ENCODE measurements around the gene TUBA4B.

Gene TUBA4B

DNA sequence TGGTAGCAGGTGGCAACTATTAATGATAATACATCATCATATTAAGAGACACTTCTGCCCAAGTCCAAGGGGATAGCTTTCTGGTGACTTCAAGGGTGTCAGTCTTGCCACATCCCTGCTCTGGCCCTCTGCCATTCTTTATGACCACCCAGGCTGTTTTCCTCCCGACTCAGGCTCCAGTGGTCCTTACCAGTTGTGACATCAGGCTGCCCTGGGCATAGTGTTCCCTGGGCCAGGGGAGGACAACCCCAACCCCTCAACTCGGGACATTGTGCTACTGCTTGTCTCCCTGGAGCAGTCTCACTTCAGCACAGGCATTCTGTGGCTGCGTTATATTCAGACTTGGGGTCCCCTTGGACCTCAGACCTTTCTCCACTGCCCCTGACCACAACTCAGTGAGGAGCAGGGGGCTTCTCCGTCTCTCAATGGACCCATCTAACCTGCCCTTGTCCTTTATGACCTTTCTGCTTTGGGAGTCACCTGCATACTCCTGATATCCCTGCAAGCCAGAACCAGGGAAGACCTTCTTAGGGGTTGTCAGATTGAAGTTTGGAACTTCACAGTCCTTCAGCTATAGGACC lies 39.0 kb downstream of the TUBA4B start:
- no peak for DNase-seq (ENCODE audit: low read depth in 1 of 2, low spot score in 1 of 2)
- Histone ChIP-seq H3K4me3 (replicated peaks; ENCODE audit: insufficient read depth, low read length) (no peak overlapping the region), H3K27ac (replicated peaks) (no peak overlapping the region), H3K27me3 (ENCODE audit: insufficient read depth, poor library complexity, severe bottlenecking) (peaks cover 13% of the 10 kb centered on the region)
- no peak for TF ChIP-seq SPI1 (IDR thresholded peaks at IDR 0.05; ENCODE audit: borderline replicate concordance, low read depth)
- TF ChIP-seq, protein P1, sequence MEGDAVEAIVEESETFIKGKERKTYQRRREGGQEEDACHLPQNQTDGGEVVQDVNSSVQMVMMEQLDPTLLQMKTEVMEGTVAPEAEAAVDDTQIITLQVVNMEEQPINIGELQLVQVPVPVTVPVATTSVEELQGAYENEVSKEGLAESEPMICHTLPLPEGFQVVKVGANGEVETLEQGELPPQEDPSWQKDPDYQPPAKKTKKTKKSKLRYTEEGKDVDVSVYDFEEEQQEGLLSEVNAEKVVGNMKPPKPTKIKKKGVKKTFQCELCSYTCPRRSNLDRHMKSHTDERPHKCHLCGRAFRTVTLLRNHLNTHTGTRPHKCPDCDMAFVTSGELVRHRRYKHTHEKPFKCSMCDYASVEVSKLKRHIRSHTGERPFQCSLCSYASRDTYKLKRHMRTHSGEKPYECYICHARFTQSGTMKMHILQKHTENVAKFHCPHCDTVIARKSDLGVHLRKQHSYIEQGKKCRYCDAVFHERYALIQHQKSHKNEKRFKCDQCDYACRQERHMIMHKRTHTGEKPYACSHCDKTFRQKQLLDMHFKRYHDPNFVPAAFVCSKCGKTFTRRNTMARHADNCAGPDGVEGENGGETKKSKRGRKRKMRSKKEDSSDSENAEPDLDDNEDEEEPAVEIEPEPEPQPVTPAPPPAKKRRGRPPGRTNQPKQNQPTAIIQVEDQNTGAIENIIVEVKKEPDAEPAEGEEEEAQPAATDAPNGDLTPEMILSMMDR (IDR thresholded peaks at IDR 0.05; ENCODE audit: insufficient read depth, low read length) = no peak
- TF ChIP-seq GABPA (IDR thresholded peaks at IDR 0.05; ENCODE audit: low read depth) = no peak
- TF ChIP-seq POLR2AphosphoS5 (IDR thresholded peaks at IDR 0.05; ENCODE audit: low read depth) = no peak
- TF ChIP-seq, protein P2, sequence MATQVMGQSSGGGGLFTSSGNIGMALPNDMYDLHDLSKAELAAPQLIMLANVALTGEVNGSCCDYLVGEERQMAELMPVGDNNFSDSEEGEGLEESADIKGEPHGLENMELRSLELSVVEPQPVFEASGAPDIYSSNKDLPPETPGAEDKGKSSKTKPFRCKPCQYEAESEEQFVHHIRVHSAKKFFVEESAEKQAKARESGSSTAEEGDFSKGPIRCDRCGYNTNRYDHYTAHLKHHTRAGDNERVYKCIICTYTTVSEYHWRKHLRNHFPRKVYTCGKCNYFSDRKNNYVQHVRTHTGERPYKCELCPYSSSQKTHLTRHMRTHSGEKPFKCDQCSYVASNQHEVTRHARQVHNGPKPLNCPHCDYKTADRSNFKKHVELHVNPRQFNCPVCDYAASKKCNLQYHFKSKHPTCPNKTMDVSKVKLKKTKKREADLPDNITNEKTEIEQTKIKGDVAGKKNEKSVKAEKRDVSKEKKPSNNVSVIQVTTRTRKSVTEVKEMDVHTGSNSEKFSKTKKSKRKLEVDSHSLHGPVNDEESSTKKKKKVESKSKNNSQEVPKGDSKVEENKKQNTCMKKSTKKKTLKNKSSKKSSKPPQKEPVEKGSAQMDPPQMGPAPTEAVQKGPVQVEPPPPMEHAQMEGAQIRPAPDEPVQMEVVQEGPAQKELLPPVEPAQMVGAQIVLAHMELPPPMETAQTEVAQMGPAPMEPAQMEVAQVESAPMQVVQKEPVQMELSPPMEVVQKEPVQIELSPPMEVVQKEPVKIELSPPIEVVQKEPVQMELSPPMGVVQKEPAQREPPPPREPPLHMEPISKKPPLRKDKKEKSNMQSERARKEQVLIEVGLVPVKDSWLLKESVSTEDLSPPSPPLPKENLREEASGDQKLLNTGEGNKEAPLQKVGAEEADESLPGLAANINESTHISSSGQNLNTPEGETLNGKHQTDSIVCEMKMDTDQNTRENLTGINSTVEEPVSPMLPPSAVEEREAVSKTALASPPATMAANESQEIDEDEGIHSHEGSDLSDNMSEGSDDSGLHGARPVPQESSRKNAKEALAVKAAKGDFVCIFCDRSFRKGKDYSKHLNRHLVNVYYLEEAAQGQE (IDR thresholded peaks at IDR 0.05; ENCODE audit: insufficient replicate concordance, low read depth) = no peak

DNA sequence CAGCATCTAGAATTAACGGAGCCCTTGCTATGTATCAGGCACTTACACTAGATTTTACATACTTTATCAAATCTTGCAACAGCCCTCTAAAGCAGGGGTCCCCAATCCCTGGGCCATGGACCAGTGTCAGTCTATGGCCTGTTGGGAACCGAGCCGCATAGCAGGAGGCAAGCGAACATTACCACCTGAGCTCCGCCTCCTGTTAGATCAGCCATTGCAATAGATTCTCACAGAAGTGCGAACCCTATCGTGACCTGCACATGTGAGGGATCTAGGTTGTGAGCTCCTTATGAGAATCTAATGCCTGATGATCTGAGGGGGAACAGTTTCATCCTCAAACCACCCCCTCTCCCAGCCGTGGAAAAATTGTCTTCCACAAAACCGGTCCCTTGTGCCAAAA lies 39.6 kb downstream of the TUBA4B start:
- Histone ChIP-seq H3K27me3 (ENCODE audit: insufficient read depth, poor library complexity, severe bottlenecking) (peaks cover 13% of the 10 kb centered on the region), H3K4me3 (replicated peaks; ENCODE audit: insufficient read depth, low read length) (no peak overlapping the region), H3K27ac (replicated peaks) (no peak overlapping the region)
- TF ChIP-seq GABPA (IDR thresholded peaks at IDR 0.05; ENCODE audit: low read depth) (no peak), SPI1 (IDR thresholded peaks at IDR 0.05; ENCODE audit: borderline replicate concordance, low read depth) (no peak), POLR2AphosphoS5 (IDR thresholded peaks at IDR 0.05; ENCODE audit: low read depth) (no peak)
- TF ChIP-seq, protein P1 (IDR thresholded peaks at IDR 0.05; ENCODE audit: insufficient read depth, low read length) = no peak
- TF ChIP-seq, protein P2 (IDR thresholded peaks at IDR 0.05; ENCODE audit: insufficient replicate concordance, low read depth) = no peak
- DNase-seq (ENCODE audit: low read depth in 1 of 2, low spot score in 1 of 2) = no peak

DNA sequence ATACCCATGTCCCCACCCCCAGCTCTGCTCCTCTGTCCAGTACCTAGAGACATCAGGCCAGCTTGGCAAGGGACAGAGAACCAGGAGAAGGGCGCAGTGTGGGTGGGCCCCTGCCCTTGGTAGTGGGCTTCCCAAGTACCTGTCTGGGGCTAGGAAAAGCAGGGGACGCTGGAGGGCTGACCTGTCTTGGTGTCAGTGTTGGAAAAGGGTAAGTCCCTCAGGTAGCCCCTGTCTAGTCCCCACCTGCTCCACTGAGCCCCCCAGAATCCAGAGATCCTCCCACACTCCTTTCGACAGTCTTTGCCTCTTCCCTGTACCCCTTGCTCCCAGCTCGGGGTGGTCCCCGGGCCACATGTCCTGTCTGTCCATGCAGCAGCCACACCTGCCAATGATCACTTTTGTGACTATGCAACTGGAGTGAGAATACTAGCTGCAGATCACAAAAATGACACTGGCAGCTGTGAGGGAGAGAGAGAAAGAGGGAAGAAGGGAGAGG lies 40.7 kb downstream of the TUBA4B start:
- TF ChIP-seq GABPA (IDR thresholded peaks at IDR 0.05; ENCODE audit: low read depth) (no peak), SPI1 (IDR thresholded peaks at IDR 0.05; ENCODE audit: borderline replicate concordance, low read depth) (no peak), POLR2AphosphoS5 (IDR thresholded peaks at IDR 0.05; ENCODE audit: low read depth) (no peak)
- TF ChIP-seq, protein P2 (IDR thresholded peaks at IDR 0.05; ENCODE audit: insufficient replicate concordance, low read depth) = no peak
- TF ChIP-seq, protein P1 (IDR thresholded peaks at IDR 0.05; ENCODE audit: insufficient read depth, low read length) = no peak
- Histone ChIP-seq H3K27ac (replicated peaks) (no peak overlapping the region), H3K27me3 (ENCODE audit: insufficient read depth, poor library complexity, severe bottlenecking) (peaks cover 15% of the 10 kb centered on the region), H3K4me3 (replicated peaks; ENCODE audit: insufficient read depth, low read length) (no peak overlapping the region)
- no peak for DNase-seq (ENCODE audit: low read depth in 1 of 2, low spot score in 1 of 2)
